ENCODE results near the gene GNG7. TPM values are rescaled to one million over a fixed set of nuclear protein-coding genes. Genes with fewer than 3 reads are reported as not detected.

Gene GNG7
- total and polyA plus RNA-seq, 10 of the 15 experiments (the other 5 are each of a cell fraction or from before 2014, with no cell fraction given), result 1.9 to 13.6 (median 6.5) TPM

GRCh38 chr19:2702170-2703076 lies at the start of gene GNG7 (continued):
- TF ChIP-seq MXI1 (IDR thresholded peaks at IDR 0.05; ENCODE audit: low read depth, low read length) (no peak), FOXK2 (IDR thresholded peaks at IDR 0.05) (no peak), CREM (IDR thresholded peaks at IDR 0.05; ENCODE audit: low read depth) (peak; percentile 73; the same call in 1 of the 2 replicates), NBN (IDR thresholded peaks at IDR 0.05) (0 out of 2 replicates have a peak, but pooled peaks have one; percentile 34), NFYB (IDR thresholded peaks at IDR 0.05; ENCODE audit: insufficient read depth, low read depth, low read length) (peak; percentile 57; the same call in 1 of the 2 replicates), CHD1 (IDR thresholded peaks at IDR 0.05; ENCODE audit: low read depth, low read length) (no peak)

- ChIA-PET POLR2A (interaction anchor here (0.6 to 0.7 kb wide), 3 partner anchors 51 to 805 kb away, joined by 3 to 5 read pairs (median 4); no protein-coding TSS in a partner anchor), RAD21 (ENCODE audit: unreplicated experiment) (interaction anchor here (1.6 kb wide), 1 partner anchor 103 kb away, joined by 7 read pairs; no protein-coding TSS in a partner anchor), SMC1A (ENCODE audit: uncharacterized antibody, unreplicated experiment) (interaction anchor here (3.1 kb wide), 1 partner anchor 103 kb away, joined by 8 read pairs; no protein-coding TSS in a partner anchor), CTCF (interaction anchor here (2.2 kb wide), 1 partner anchor 103 kb away, joined by 11 read pairs; no protein-coding TSS in a partner anchor)
- Histone ChIP-seq H3K27ac (ENCODE audit: control insufficient read depth, insufficient read depth) (no peak overlapping the region), H4K20me1 (ENCODE audit: control insufficient read depth, insufficient read depth) (no peaks in the 10 kb centered on the region), H3K4me3 (no peak overlapping the region), H3K36me3 (ENCODE audit: control insufficient read depth in 2 of 2, insufficient read depth in 2 of 2, low read length in 1 of 2) (peaks cover 0 to 11% of the 10 kb centered on the region in 2 experiments; a peak in 2 of 4 replicates), H2AFZ (ENCODE audit: control insufficient read depth, low read depth, low read length) (no peak overlapping the region), H3K4me1 (ENCODE audit: control insufficient read depth, insufficient read depth, low read length) (peaks cover 17% of the 10 kb centered on the region), H3K79me2 (ENCODE audit: control insufficient read depth, insufficient read depth, low read length) (no peaks in the 10 kb centered on the region), H3K4me2 (ENCODE audit: control insufficient read depth, insufficient read depth) (no peak overlapping the region), H3K9ac (ENCODE audit: control insufficient read depth, insufficient read depth, low read length) (no peak overlapping the region), H3K27me3 (replicated peaks in 1 of 2; ENCODE audit: control insufficient read depth in 2 of 2, insufficient read depth in 2 of 2, low read length in 1 of 2) (no peaks in the 10 kb centered on the region), H3K9me3 (replicated peaks; ENCODE audit: control insufficient read depth, insufficient read depth, low read length) (no peaks in the 10 kb centered on the region)
- 88% methylated on average over 21 of the region's 21 CpGs for WGBS (ENCODE audit: insufficient coverage, insufficient replicate concordance, low lambda C conversion rate, missing lambda C conversion rate)
- ATAC-seq, result no peak
- no peak for DNase-seq (ENCODE audit: low read depth, low spot score)
- FAIRE-seq, result no peak
- TF ChIP-seq RBBP5 (conservative IDR thresholded peaks at IDR 0.05), result no peak
- TF ChIP-seq SMC3 (IDR thresholded peaks at IDR 0.05; ENCODE audit: borderline replicate concordance, low read length), result no peak
- no peak for TF ChIP-seq PAX5 (IDR thresholded peaks at IDR 0.05; ENCODE audit: borderline replicate concordance, low read depth, low read length)
- TF ChIP-seq SREBF2 (IDR thresholded peaks at IDR 0.05; ENCODE audit: low read length), result no peak
- no peak for TF ChIP-seq CHD4 (IDR thresholded peaks at IDR 0.05)
- no peak for TF ChIP-seq SMARCA5 (IDR thresholded peaks at IDR 0.05)
- intact Hi-C loops (cut with micrococcal nuclease; ENCODE audit: unreplicated experiment), result no loop called here
- in situ Hi-C loops (cut with MboI), result loop anchor here (5.0 kb wide), 1 partner anchor 284 kb away; no protein-coding TSS in a partner anchor
- BruUV-seq (replicated peaks), result no TSS peak
Observed at GRCh38 chr19:2751438-2751830, 48.9 kb upstream of the GNG7 start.

All from GM12878 (cell line).